H1 (cell line): ENCODE data around the gene AP4M1. TPM values are rescaled to one million over a fixed set of nuclear protein-coding genes. Genes with fewer than 3 reads are reported as not detected.

ENCODE experiments used
- ATF3 ChIP-seq: IDR thresholded peaks from 2 replicates; pipeline ENCODE4 v1.6.1; 2011; ENCODE audit warnings: low read depth, mild to moderate bottlenecking, low read length; ENCODE audit not compliant: insufficient read depth
- CBX5 ChIP-seq: fragments of 300-800, 300-1000 bp; sonication (generic); IDR thresholded peaks from 2 replicates; pipeline ENCODE4 v1.7.1; 2016; ENCODE audit warnings: antibody characterized with exemption, low read length, low read depth
- EZH2 ChIP-seq: fragments of 200-600 bp; sonication (generic); IDR thresholded peaks from 2 replicates; pipeline ENCODE4 v1.7.1; 2012; ENCODE audit warnings: low read depth, mild to moderate bottlenecking, moderate library complexity, low read length, inconsistent platforms; ENCODE audit not compliant: severe bottlenecking
- KDM1A ChIP-seq: fragments of 200-600, 300-600 bp; sonication (generic); IDR thresholded peaks from 2 replicates; pipeline ENCODE4 v1.7.1; 2016; ENCODE audit warnings: mild to moderate bottlenecking, low read length, borderline replicate concordance
- POU5F1 ChIP-seq: IDR thresholded peaks from 2 replicates; pipeline ENCODE4 v1.6.1; 2011; ENCODE audit warnings: low read depth, mild to moderate bottlenecking, low read length, moderate library complexity
- RAD21 ChIP-seq, 2 experiments: IDR thresholded peaks in 1 of 2; conservative IDR thresholded peaks in 1 of 2; 2 replicates each; pipeline ENCODE4 v1.6.1; 2011; ENCODE audit warnings: low read depth in 2 of 2, low read length in 2 of 2, improper control_type of control experiment in 1 of 2, inconsistent platforms in 1 of 2, mild to moderate bottlenecking in 1 of 2, moderate library complexity in 1 of 2
- RBBP5 ChIP-seq: IDR thresholded peaks from 2 replicates; pipeline ENCODE4 v1.7.1; 2012; ENCODE audit warnings: low read depth, mild to moderate bottlenecking, inconsistent platforms, low read length, moderate library complexity, borderline replicate concordance
- SP4 ChIP-seq: IDR thresholded peaks from 2 replicates; pipeline ENCODE4 v1.6.1; 2012; ENCODE audit warnings: low read length, inconsistent platforms
- SUZ12 ChIP-seq: fragments of 200-600 bp; sonication (generic); IDR thresholded peaks from 2 replicates; pipeline ENCODE4 v1.6.1; 2012; ENCODE audit warnings: mild to moderate bottlenecking, inconsistent platforms, low read length, moderate library complexity, mixed read lengths
- polyA plus RNA-seq, 7 experiments: library from polyadenylated mRNA; depleted of rRNA in 3 of 7; stranded (reverse) in 5 of 7; unstranded in 2 of 7; fragments of >200 nt in 5 of 7; fragments of 200-250 nt in 2 of 7; gene quantifications; 1 replicate in 5 of 7; 2 replicates in 1 of 7; 4 replicates in 1 of 7; pipeline versions ENCODE4 v1.2.1 to v1.2.3, GENCODE V29; 2011 to 2013; ENCODE audit warnings: missing spikeins in 2 of 7, mixed read lengths in 2 of 7
- total RNA-seq: library from RNA; stranded (reverse); fragmentation: NEBNext Ultra II Directional; extraction: Animal tissue kit (Norgen Biotek cat#: 25700); gene quantifications from 2 replicates; pipeline ENCODE4 v1.2.1, GENCODE V29; 2021
- TF ChIP-seq, protein P1 (sequence below): fragments of 300-600 bp; sonication (generic); IDR thresholded peaks from 2 replicates; pipeline ENCODE4 v1.7.1; 2012; ENCODE audit warnings: low read length, moderate library complexity, mild to moderate bottlenecking, inconsistent platforms; ENCODE audit not compliant: insufficient replicate concordance

Gene AP4M1
- total and polyA plus RNA-seq, 2 of the 8 experiments (the other 6 are each of a cell fraction or from before 2014, with no cell fraction given), result 15.2 to 16.6 TPM

GRCh38 chr7:100081535-100082102 lies 19.8 kb upstream of the AP4M1 start, which contains the start of gene ZNF3 (continued):
- TF ChIP-seq ATF3 (0 out of 2 replicates have a peak, but pooled peaks have one; percentile 36), KDM1A (no peak; the same call in 1 of the 2 replicates), EZH2 (no peak), SUZ12 (no peak), SP4 (no peak; the same call in 1 of the 2 replicates), RAD21 (IDR thresholded peaks at IDR 0.05 in 1 of 2, conservative IDR thresholded peaks at IDR 0.05 in 1 of 2; ENCODE audit: low read depth in 2 of 2, low read length in 2 of 2) (peak; percentile 67 to 71), CBX5 (no peak), RBBP5 (no peak), POU5F1 (no peak)
- TF ChIP-seq, protein P1, sequence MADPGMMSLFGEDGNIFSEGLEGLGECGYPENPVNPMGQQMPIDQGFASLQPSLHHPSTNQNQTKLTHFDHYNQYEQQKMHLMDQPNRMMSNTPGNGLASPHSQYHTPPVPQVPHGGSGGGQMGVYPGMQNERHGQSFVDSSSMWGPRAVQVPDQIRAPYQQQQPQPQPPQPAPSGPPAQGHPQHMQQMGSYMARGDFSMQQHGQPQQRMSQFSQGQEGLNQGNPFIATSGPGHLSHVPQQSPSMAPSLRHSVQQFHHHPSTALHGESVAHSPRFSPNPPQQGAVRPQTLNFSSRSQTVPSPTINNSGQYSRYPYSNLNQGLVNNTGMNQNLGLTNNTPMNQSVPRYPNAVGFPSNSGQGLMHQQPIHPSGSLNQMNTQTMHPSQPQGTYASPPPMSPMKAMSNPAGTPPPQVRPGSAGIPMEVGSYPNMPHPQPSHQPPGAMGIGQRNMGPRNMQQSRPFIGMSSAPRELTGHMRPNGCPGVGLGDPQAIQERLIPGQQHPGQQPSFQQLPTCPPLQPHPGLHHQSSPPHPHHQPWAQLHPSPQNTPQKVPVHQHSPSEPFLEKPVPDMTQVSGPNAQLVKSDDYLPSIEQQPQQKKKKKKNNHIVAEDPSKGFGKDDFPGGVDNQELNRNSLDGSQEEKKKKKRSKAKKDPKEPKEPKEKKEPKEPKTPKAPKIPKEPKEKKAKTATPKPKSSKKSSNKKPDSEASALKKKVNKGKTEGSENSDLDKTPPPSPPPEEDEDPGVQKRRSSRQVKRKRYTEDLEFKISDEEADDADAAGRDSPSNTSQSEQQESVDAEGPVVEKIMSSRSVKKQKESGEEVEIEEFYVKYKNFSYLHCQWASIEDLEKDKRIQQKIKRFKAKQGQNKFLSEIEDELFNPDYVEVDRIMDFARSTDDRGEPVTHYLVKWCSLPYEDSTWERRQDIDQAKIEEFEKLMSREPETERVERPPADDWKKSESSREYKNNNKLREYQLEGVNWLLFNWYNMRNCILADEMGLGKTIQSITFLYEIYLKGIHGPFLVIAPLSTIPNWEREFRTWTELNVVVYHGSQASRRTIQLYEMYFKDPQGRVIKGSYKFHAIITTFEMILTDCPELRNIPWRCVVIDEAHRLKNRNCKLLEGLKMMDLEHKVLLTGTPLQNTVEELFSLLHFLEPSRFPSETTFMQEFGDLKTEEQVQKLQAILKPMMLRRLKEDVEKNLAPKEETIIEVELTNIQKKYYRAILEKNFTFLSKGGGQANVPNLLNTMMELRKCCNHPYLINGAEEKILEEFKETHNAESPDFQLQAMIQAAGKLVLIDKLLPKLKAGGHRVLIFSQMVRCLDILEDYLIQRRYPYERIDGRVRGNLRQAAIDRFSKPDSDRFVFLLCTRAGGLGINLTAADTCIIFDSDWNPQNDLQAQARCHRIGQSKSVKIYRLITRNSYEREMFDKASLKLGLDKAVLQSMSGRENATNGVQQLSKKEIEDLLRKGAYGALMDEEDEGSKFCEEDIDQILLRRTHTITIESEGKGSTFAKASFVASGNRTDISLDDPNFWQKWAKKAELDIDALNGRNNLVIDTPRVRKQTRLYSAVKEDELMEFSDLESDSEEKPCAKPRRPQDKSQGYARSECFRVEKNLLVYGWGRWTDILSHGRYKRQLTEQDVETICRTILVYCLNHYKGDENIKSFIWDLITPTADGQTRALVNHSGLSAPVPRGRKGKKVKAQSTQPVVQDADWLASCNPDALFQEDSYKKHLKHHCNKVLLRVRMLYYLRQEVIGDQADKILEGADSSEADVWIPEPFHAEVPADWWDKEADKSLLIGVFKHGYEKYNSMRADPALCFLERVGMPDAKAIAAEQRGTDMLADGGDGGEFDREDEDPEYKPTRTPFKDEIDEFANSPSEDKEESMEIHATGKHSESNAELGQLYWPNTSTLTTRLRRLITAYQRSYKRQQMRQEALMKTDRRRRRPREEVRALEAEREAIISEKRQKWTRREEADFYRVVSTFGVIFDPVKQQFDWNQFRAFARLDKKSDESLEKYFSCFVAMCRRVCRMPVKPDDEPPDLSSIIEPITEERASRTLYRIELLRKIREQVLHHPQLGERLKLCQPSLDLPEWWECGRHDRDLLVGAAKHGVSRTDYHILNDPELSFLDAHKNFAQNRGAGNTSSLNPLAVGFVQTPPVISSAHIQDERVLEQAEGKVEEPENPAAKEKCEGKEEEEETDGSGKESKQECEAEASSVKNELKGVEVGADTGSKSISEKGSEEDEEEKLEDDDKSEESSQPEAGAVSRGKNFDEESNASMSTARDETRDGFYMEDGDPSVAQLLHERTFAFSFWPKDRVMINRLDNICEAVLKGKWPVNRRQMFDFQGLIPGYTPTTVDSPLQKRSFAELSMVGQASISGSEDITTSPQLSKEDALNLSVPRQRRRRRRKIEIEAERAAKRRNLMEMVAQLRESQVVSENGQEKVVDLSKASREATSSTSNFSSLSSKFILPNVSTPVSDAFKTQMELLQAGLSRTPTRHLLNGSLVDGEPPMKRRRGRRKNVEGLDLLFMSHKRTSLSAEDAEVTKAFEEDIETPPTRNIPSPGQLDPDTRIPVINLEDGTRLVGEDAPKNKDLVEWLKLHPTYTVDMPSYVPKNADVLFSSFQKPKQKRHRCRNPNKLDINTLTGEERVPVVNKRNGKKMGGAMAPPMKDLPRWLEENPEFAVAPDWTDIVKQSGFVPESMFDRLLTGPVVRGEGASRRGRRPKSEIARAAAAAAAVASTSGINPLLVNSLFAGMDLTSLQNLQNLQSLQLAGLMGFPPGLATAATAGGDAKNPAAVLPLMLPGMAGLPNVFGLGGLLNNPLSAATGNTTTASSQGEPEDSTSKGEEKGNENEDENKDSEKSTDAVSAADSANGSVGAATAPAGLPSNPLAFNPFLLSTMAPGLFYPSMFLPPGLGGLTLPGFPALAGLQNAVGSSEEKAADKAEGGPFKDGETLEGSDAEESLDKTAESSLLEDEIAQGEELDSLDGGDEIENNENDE, result no peak
